ENCODE data around the gene SSX3.
"Not testable (repeated sequence)": the region's sequence is repeated elsewhere in the genome, so short reads cannot be mapped to it uniquely, and the experiment has no call there.

Gene SSX3, protein sequence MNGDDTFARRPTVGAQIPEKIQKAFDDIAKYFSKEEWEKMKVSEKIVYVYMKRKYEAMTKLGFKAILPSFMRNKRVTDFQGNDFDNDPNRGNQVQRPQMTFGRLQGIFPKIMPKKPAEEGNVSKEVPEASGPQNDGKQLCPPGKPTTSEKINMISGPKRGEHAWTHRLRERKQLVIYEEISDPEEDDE

DNA sequence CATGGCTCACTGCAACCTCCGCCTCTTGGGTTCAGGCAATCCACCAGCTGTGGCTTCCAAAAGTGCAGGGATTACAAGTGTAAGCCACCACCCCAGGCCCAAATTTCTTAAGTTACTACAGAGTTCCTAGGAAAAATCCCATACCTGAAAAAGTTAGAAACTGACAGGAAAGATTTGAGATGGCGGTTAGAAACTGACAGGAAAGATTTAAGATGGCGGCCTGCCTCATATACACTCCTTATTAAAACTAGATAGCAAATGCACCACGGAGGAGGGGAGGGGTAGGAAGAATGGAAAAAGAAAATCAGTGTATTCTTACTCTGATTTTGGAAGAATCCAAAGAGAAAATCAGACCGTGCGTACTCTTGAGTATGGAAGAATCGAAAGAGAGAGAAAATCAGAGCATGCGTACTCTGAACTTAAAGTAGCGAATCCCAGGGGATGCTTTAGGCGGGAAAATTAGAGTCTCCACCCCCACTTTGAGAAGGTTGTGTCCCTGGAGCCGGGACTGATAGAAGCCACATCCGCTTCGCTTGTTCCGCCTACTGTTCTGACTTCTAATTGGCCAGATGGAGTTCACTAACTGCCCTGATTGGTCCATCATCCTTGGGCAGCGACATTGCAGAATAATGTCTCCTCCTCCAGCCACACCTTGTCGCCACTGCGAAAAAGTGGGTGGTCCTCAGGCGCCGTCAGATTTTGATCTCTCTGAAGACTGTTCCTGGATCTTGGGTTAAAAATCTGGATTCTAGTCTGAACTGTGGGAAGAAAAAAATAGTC is at the start of gene SSX3:
Gene SSX3, minus strand, starts transcription at position 389 of the 780 bp plus-strand sequence. CDS start 1,454 bp downstream, outside the sequence.
- not testable (repeated sequence) for DNase-seq (ENCODE audit: extremely low read depth in 1 of 2, low read depth in 1 of 2)

DNA sequence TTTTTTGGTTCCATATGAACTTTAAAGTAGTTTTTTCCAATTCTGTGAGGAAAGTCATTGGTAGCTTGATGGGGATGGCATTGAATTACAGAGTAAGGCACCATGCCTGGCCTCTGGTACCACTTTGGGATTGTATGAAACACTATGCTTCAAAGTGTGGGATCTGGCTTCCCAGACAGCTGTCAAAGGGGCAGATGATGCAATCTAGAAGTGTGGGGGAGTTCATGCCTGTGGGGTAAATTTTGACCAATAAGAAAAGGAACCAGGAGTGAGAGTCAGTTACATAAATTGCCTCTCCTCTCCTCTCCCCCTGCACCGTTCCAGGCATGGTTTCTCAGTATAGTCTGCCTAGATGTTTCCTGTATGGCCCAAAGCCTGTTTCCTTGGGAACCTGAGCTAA is 41.3 kb upstream of the SSX3 start:
- not testable (repeated sequence) for DNase-seq (ENCODE audit: extremely low read depth in 1 of 2, low read depth in 1 of 2)

DNA sequence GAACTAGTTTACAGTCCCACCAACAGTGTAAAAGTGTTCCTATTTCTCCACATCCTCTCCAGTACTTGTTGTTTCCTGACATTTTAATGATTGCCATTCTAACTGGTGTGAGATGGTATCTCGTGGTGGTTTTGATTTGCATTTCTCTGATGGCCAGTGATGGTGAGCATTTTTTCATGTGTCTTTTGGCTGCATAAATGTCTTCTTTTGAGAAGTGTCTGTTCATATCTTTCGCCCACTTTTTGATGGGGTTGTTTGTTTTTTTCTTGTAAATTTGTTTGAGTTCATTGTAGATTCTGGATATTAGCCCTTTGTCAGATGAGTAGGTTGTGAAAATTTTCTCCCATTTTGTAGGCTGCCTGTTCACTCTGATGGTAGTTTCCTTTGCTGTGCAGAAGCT is 40.4 kb upstream of the SSX3 start:
- not testable (repeated sequence) for DNase-seq (ENCODE audit: extremely low read depth in 1 of 2, low read depth in 1 of 2)

DNA sequence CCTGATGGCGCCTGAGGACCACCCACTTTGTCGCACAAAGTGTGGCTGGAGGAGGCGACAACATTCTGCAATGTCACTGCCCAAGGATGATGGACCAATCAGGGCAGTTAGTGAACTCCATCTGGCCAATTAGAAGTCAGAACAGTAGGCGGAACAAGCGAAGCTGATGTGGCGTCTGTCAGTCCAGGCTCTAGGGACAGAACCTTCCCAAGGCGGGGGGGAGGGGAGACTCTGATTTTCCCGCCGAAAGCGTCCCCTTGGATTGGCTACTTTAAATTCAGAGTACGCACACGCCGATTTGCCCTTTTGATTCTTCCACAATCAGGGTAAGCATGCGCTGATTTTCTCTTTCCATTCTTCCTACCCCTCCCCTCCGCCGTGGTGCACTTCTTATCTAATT is 26.7 kb upstream of the SSX3 start, which contains the start of gene SSX4:
Gene SSX4, plus strand, starts transcription at position 301 of the 400 bp plus-strand sequence. CDS start 515 bp downstream, outside the sequence.
- not testable (repeated sequence) for DNase-seq (ENCODE audit: extremely low read depth in 1 of 2, low read depth in 1 of 2)

DNA sequence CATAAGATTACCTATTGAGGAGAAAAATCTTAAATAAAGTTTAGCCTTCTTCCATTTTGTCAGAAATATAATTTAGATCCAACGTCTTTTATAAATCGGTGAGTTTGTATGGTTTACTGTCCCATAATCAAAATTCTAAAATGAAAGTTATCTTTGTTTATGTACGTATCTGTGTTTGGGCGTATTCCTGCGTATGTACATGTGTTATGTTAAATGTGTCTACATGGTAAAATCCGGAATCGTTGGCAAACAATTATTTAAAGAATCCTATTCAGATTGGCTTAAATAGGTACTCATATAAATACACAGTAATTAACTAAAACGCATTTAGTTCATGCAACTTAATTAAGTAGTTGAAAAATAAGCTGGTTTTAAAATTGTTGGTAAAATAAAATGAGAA is 13.9 kb upstream of the SSX3 start:
- not testable (repeated sequence) for DNase-seq (ENCODE audit: extremely low read depth in 1 of 2, low read depth in 1 of 2)

DNA sequence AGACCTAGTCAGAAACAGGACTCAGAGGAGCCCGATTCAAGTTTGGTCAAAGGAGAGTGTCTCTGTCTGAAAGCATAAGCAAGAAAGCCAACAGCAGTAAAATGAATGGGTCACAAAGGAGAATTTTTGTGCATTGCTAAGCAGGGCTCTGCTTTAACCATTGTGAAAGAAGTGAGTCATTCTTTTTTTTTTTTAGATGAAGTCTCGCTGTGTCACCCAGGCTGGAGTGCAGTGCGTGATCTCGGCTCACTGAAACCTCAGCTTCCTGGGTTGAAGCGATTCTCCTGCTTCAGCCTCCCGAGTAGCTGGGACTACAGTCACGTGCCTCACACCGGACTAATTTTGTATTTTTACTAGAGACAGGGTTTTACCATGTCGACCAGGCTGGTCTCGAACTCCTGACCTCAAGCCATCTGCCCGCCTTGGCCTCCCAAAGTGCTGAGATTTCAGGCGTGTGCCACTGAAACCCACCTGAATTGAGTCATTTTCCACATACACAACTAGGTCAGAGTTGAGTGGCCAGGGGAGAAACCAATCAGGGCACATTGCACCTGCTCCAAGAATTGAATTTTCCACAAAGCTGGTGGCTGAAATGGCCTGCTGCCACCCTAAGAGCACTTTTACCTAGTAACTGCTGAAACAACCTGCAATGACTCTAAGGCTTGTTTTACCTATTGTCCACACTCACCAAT is 11.4 kb upstream of the SSX3 start:
- not testable (repeated sequence) for DNase-seq (ENCODE audit: extremely low read depth in 1 of 2, low read depth in 1 of 2)

DNA sequence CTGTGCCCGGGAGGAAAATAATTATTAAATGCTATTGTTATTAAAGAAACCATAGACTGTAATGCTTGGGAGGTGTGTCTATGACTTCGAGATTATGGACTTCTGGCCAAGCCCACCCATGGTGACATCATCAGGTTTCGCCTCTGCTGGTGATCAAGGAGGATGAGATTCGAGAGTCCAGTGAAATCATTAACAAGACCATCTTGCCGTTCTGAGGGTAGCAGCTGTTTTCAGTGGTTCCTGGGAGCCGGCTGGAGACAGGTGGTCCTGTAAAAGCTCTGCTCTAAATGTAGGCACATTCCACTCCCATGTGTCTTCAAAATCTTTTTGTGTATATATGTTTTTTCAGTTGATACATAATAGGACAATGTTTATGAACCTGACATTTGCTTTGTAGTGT is 2.8 kb upstream of the SSX3 start:
- DNase-seq (ENCODE audit: extremely low read depth in 1 of 2, low read depth in 1 of 2): not testable (repeated sequence)

DNA sequence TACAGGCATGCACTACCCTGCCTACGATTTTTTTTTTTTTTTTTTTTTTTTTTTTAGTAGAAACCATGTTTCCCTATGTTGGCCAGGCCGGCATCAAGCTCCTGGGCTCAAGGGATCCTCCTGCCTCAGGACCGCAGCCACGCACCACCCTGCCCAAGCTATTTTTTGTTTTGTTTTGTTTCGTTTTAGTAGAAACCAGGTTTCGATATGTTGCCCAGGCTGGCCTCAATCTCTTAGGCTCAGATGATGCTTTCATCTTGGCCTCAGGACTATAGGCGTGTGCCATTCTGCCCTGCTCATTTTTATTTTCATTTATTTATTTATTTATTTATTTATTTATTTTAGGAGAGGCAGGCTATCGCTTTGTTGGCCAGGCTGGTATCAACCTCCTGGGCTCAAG is 1.2 kb upstream of the SSX3 start:
- DNase-seq (ENCODE audit: extremely low read depth in 1 of 2, low read depth in 1 of 2): no peak

DNA sequence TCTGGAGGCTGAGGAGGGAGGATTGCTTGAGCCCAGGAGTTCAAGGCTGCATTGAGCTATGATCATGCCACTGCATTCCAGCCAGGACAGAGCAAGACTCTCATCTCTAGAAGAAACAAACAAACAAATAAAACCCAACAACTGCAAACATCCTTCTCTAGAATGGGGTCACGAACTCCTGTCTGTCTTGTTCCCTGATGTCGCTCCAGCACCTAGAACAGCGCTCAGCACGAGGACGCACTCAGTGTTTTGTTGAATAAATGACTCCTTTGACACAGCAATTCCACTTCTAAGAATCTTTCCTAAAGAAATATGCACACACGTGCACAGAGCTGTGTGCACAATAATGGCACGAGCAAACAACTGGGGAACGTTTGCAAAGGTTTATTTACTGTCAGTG is 10.4 kb downstream of the SSX3 start:
- DNase-seq (ENCODE audit: extremely low read depth in 1 of 2, low read depth in 1 of 2): not testable (repeated sequence)

DNA sequence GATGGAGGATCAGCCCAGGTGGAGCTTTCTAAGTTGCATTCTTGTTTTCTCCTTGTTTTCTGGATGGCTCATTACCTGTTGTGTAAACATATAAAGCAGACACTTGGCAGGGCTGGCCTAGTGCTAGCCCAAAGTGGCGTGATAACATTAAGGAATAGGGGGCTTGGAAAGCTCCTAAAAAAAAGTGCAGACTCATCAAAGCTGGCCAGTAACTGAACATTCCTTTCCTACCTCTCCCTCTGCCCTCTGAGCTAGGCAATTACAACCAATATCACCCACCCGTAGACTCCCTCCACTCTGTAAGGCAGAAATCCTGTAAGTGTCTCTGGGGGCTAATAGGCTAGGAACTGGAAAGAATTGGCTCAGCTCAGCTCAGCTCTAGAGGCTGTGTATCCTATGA is 42.5 kb downstream of the SSX3 start:
- not testable (repeated sequence) for DNase-seq (ENCODE audit: extremely low read depth in 1 of 2, low read depth in 1 of 2)

DNA sequence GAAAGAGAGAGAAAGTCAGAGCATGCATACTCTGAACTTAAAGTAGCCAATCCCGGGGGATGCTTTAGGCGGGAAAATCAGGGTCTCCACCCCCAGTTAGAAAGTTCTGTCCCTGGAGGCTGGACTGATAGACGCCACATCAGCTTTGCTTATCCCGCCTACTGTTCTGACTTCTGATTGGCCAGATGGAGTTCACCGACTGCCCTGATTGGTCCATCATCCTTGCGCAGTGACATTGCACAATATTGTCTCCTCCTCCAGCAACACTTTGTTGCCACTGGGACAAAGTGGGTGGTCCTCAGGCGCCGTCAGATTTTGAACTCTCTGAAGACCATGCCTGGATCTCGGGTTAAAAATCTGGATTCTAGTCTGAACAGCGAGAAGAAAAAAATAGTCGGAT is 50.3 kb downstream of the SSX3 start:
- no peak for DNase-seq (ENCODE audit: extremely low read depth in 1 of 2, low read depth in 1 of 2)
